RWPE2 (cell line): Measurements from ENCODE around the gene NUP62.

Source experiments
- ATAC-seq: fragments of 200-7000 bp; cut with Tn5 transposase; 3 replicates; pipeline ENCODE4 v1.9.1; 2021; ENCODE audit warnings: low read depth
- DNase-seq: peaks from one replicate; pipeline ENCODE4 v3.0.0-alpha.2; 2020; ENCODE audit warnings: low spot score
- H3K27ac ChIP-seq: fragments of 450-650 bp; 2 replicates; pipeline ENCODE4 v1.5.1; 2017; ENCODE audit warnings: mild to moderate bottlenecking; ENCODE audit not compliant: poor library complexity, severe bottlenecking
- H3K27me3 ChIP-seq: fragments of 250-450 bp; sonication (Bioruptor Pico); 2 replicates; pipeline ENCODE4 v1.5.1; 2021; ENCODE audit warnings: mild to moderate bottlenecking, moderate library complexity; ENCODE audit not compliant: insufficient read depth, poor library complexity, severe bottlenecking
- H3K36me3 ChIP-seq: fragments of 250-450 bp; sonication (Bioruptor Pico); 2 replicates; pipeline ENCODE4 v1.5.1; 2020; ENCODE audit warnings: low read depth, mild to moderate bottlenecking, moderate library complexity
- H3K4me1 ChIP-seq: fragments of 250-450 bp; sonication (Bioruptor Pico); 2 replicates; pipeline ENCODE4 v1.5.1; 2021; ENCODE audit warnings: mild to moderate bottlenecking, moderate library complexity; ENCODE audit not compliant: insufficient read depth, poor library complexity, severe bottlenecking
- H3K4me3 ChIP-seq: fragments of 250-450 bp; sonication (Bioruptor Pico); 2 replicates; pipeline ENCODE4 v1.5.1; 2021; ENCODE audit warnings: mild to moderate bottlenecking, moderate library complexity; ENCODE audit not compliant: severe bottlenecking
- H3K9me3 ChIP-seq: fragments of 250-450 bp; sonication (Bioruptor Pico); 2 replicates; pipeline ENCODE4 v1.5.1; 2021; ENCODE audit warnings: mild to moderate bottlenecking, moderate library complexity; ENCODE audit not compliant: severe bottlenecking
- TF ChIP-seq, protein P1 (sequence below): fragments of 450-650 bp; IDR thresholded peaks from one replicate; pipeline ENCODE4 v1.5.1; 2017; ENCODE audit warnings: mild to moderate bottlenecking, moderate library complexity; ENCODE audit not compliant: poor library complexity, severe bottlenecking

Gene NUP62

GRCh38 chr19:49951806-49952478 lies 22.6 kb upstream of the NUP62 start:
- H3K4me3 ChIP-seq, result no peak overlapping the region
- no peak for ATAC-seq
- H3K9me3 ChIP-seq, result peaks cover 3% of the 10 kb centered on the region
- DNase-seq, result no peak
- no peak overlapping the region for H3K27ac ChIP-seq
- no peaks in the 10 kb centered on the region for H3K36me3 ChIP-seq
- peaks cover under 1% of the 10 kb centered on the region for H3K27me3 ChIP-seq
- H3K4me1 ChIP-seq, result no peaks in the 10 kb centered on the region
- TF ChIP-seq, protein P1, sequence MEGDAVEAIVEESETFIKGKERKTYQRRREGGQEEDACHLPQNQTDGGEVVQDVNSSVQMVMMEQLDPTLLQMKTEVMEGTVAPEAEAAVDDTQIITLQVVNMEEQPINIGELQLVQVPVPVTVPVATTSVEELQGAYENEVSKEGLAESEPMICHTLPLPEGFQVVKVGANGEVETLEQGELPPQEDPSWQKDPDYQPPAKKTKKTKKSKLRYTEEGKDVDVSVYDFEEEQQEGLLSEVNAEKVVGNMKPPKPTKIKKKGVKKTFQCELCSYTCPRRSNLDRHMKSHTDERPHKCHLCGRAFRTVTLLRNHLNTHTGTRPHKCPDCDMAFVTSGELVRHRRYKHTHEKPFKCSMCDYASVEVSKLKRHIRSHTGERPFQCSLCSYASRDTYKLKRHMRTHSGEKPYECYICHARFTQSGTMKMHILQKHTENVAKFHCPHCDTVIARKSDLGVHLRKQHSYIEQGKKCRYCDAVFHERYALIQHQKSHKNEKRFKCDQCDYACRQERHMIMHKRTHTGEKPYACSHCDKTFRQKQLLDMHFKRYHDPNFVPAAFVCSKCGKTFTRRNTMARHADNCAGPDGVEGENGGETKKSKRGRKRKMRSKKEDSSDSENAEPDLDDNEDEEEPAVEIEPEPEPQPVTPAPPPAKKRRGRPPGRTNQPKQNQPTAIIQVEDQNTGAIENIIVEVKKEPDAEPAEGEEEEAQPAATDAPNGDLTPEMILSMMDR, result no peak

- Histone ChIP-seq H3K27me3 (no peaks in the 10 kb centered on the region), H3K4me3 (no peak overlapping the region), H3K36me3 (no peaks in the 10 kb centered on the region), H3K9me3 (peaks cover 3% of the 10 kb centered on the region), H3K27ac (no peak overlapping the region), H3K4me1 (no peaks in the 10 kb centered on the region)
- DNase-seq, result no peak
- ATAC-seq, result no peak
- TF ChIP-seq, protein P1, result no peak
These were observed 21.7 kb upstream of the NUP62 start for GRCh38 chr19:49950956-49951526.

GRCh38 chr19:49950590-49950948 lies 21.3 kb upstream of the NUP62 start:
- no peaks in the 10 kb centered on the region for H3K27me3 ChIP-seq
- TF ChIP-seq, protein P1, result no peak
- ATAC-seq, result no peak

GRCh38 chr19:49949742-49950589 lies 20.7 kb upstream of the NUP62 start:
- TF ChIP-seq, protein P1, result no peak

More at GRCh38 chr19:49950590-49950948, 21.3 kb upstream of the NUP62 start:
- Histone ChIP-seq H3K9me3 (peaks cover 3% of the 10 kb centered on the region), H3K27ac (no peak overlapping the region), H3K4me3 (no peak overlapping the region), H3K4me1 (no peaks in the 10 kb centered on the region), H3K36me3 (no peaks in the 10 kb centered on the region)
- no peak for DNase-seq

More at GRCh38 chr19:49949742-49950589, 20.7 kb upstream of the NUP62 start:
- no peak for DNase-seq
- Histone ChIP-seq H3K27ac (no peak overlapping the region), H3K36me3 (no peaks in the 10 kb centered on the region), H3K9me3 (peaks cover 3% of the 10 kb centered on the region), H3K4me1 (no peaks in the 10 kb centered on the region), H3K27me3 (no peaks in the 10 kb centered on the region), H3K4me3 (no peak overlapping the region)
- ATAC-seq, result no peak
